Measurements from ENCODE around the gene EFCAB9.

The EFCAB9 gene

GRCh38 chr5:172251419-172251818 is 57.4 kb downstream of the EFCAB9 start:
- TF ChIP-seq TAF1 (IDR thresholded peaks at IDR 0.05; ENCODE audit: borderline replicate concordance, insufficient read depth, low read length) (no peak), POLR2AphosphoS5 (IDR thresholded peaks at IDR 0.05; ENCODE audit: low read depth, low read length) (no peak), FOXP2 (optimal IDR thresholded peaks at IDR 0.05; ENCODE audit: borderline replicate concordance, extremely low read depth, extremely low read length, insufficient read depth) (no peak), SIN3A (IDR thresholded peaks at IDR 0.05; ENCODE audit: borderline replicate concordance, insufficient read depth, low read length) (no peak)
- TF ChIP-seq, protein P1, sequence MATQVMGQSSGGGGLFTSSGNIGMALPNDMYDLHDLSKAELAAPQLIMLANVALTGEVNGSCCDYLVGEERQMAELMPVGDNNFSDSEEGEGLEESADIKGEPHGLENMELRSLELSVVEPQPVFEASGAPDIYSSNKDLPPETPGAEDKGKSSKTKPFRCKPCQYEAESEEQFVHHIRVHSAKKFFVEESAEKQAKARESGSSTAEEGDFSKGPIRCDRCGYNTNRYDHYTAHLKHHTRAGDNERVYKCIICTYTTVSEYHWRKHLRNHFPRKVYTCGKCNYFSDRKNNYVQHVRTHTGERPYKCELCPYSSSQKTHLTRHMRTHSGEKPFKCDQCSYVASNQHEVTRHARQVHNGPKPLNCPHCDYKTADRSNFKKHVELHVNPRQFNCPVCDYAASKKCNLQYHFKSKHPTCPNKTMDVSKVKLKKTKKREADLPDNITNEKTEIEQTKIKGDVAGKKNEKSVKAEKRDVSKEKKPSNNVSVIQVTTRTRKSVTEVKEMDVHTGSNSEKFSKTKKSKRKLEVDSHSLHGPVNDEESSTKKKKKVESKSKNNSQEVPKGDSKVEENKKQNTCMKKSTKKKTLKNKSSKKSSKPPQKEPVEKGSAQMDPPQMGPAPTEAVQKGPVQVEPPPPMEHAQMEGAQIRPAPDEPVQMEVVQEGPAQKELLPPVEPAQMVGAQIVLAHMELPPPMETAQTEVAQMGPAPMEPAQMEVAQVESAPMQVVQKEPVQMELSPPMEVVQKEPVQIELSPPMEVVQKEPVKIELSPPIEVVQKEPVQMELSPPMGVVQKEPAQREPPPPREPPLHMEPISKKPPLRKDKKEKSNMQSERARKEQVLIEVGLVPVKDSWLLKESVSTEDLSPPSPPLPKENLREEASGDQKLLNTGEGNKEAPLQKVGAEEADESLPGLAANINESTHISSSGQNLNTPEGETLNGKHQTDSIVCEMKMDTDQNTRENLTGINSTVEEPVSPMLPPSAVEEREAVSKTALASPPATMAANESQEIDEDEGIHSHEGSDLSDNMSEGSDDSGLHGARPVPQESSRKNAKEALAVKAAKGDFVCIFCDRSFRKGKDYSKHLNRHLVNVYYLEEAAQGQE (IDR thresholded peaks at IDR 0.05; ENCODE audit: insufficient read depth in 1 of 2, low read depth in 2 of 2, low read length in 2 of 2) = no peak

- no peak for TF ChIP-seq TAF1 (IDR thresholded peaks at IDR 0.05; ENCODE audit: borderline replicate concordance, insufficient read depth, low read length)
- TF ChIP-seq SIN3A (IDR thresholded peaks at IDR 0.05; ENCODE audit: borderline replicate concordance, insufficient read depth, low read length) = no peak
- TF ChIP-seq, protein P1 (IDR thresholded peaks at IDR 0.05; ENCODE audit: insufficient read depth in 1 of 2, low read depth in 2 of 2, low read length in 2 of 2) = no peak
- TF ChIP-seq POLR2AphosphoS5 (IDR thresholded peaks at IDR 0.05; ENCODE audit: low read depth, low read length) = no peak
- TF ChIP-seq FOXP2 (optimal IDR thresholded peaks at IDR 0.05; ENCODE audit: borderline replicate concordance, extremely low read depth, extremely low read length, insufficient read depth) = no peak
These were observed 58.5 kb downstream of the EFCAB9 start for GRCh38 chr5:172252501-172252900.

Measured in PFSK-1 (cell line).